Endothelial cell of umbilical vein (primary cell): Measurements from ENCODE around the gene NPAS1. TPM values are rescaled to one million over a fixed set of nuclear protein-coding genes. Genes with fewer than 3 reads are reported as not detected.

Experiments used
- BruUV-seq: library from RNA; stranded (reverse); fragments of 400-500 nt; replicated peaks from 2 replicates; lab custom pipeline; 2021; lab: Mats Ljungman, UMichigan
- CTCF ChIA-PET: fragments of 300-600, 350-600 bp; sonication (Branson Sonifier 250); formaldehyde crosslinking; loops from one replicate; lab custom pipeline; 2021; ENCODE audit warnings: antibody characterized with exemption, inconsistent platforms; lab: Charles Lee
- POLR2A ChIA-PET: fragments of 300-600, 350-600 bp; sonication (Branson Sonifier 250); formaldehyde crosslinking; loops from one replicate; lab custom pipeline; 2021; ENCODE audit warnings: antibody characterized with exemption, inconsistent platforms; lab: Charles Lee
- DNase-seq: peaks from one replicate; pipeline ENCODE4 v3.0.0-alpha.2; 2011; ENCODE audit warnings: low read depth, low spot score
- FAIRE-seq: peaks from 2 replicates; lab custom pipeline; 2011; peaks lifted over from hg19 to GRCh38; lab: Jason Lieb, UNC
- H2AFZ ChIP-seq: 2 replicates; pipeline ENCODE4 v1.6.0; 2012; ENCODE audit warnings: low read depth, low read length, control low read depth, inconsistent platforms
- H3K27ac ChIP-seq: 2 replicates; pipeline ENCODE4 v1.5.1; 2011; ENCODE audit warnings: low read depth, mild to moderate bottlenecking, control low read depth, low read length, moderate library complexity; ENCODE audit not compliant: insufficient read depth
- H3K27me3 ChIP-seq, 2 experiments: 2 replicates each; pipeline versions ENCODE4 v1.6.0 to v1.6.1; 2011; ENCODE audit warnings: low read length in 2 of 2, mixed read lengths in 1 of 2; ENCODE audit not compliant: control insufficient read depth in 2 of 2, insufficient read depth in 2 of 2
- H3K36me3 ChIP-seq, 2 experiments: 2 replicates in 1 of 2; 3 replicates in 1 of 2; pipeline ENCODE4 v1.5.1; 2011; ENCODE audit warnings: low read length in 2 of 2, mild to moderate bottlenecking in 1 of 2, moderate library complexity in 1 of 2; ENCODE audit not compliant: control insufficient read depth in 2 of 2, insufficient read depth in 2 of 2; ENCODE audit errors: extremely low read depth in 1 of 2
- H3K4me1 ChIP-seq: 3 replicates; pipeline ENCODE4 v1.5.1; 2011; ENCODE audit warnings: mild to moderate bottlenecking, low read length; ENCODE audit not compliant: control insufficient read depth, insufficient read depth; ENCODE audit errors: extremely low read depth
- H3K4me2 ChIP-seq: 2 replicates; pipeline ENCODE4 v1.6.1; 2011; ENCODE audit warnings: low read length, control low read depth, mixed read lengths; ENCODE audit not compliant: insufficient read depth
- H3K4me3 ChIP-seq, 3 experiments: fragments of 200-600 bp in 1 of 3; sonication (generic), shearing (Covaris generic) in 1 of 3; replicated peaks in 1 of 3; 2 replicates each; pipeline ENCODE4 v1.5.1; 2011 to 2016; ENCODE audit warnings: control low read depth in 3 of 3, low read length in 3 of 3, mild to moderate bottlenecking in 2 of 3, inconsistent platforms in 1 of 3, low read depth in 1 of 3, moderate library complexity in 1 of 3; ENCODE audit not compliant: insufficient read depth in 1 of 3
- H3K79me2 ChIP-seq: 2 replicates; pipeline ENCODE4 v1.6.0; 2012; ENCODE audit warnings: low read length, inconsistent platforms; ENCODE audit not compliant: control insufficient read depth, insufficient read depth
- H3K9ac ChIP-seq: replicated peaks from 2 replicates; pipeline ENCODE3; 2011; ENCODE audit warnings: low read length, control low read depth; ENCODE audit not compliant: insufficient read depth; ENCODE audit errors: extremely low read depth
- H3K9me1 ChIP-seq: replicated peaks from 3 replicates; pipeline ENCODE4 v1.6.0; 2011; ENCODE audit warnings: mild to moderate bottlenecking, low read length; ENCODE audit not compliant: control insufficient read depth, insufficient read depth; ENCODE audit errors: extremely low read depth
- H3K9me3 ChIP-seq: replicated peaks from 2 replicates; pipeline ENCODE4 v1.5.1; 2012; ENCODE audit warnings: low read length, inconsistent platforms; ENCODE audit not compliant: control insufficient read depth, insufficient read depth
- H4K20me1 ChIP-seq: replicated peaks from 2 replicates; pipeline ENCODE3; 2011; ENCODE audit warnings: mild to moderate bottlenecking, low read length; ENCODE audit not compliant: control insufficient read depth, insufficient read depth; ENCODE audit errors: extremely low read depth
- EZH2 ChIP-seq: IDR thresholded peaks from 2 replicates; pipeline ENCODE4 v1.6.1; 2012; ENCODE audit warnings: borderline replicate concordance, low read depth, mild to moderate bottlenecking, moderate library complexity, low read length, inconsistent platforms; ENCODE audit not compliant: severe bottlenecking
- FOS ChIP-seq: IDR thresholded peaks from 2 replicates; pipeline ENCODE4 v1.6.1; 2011; ENCODE audit warnings: mild to moderate bottlenecking, low read length, moderate library complexity, borderline replicate concordance; ENCODE audit not compliant: insufficient read depth
- GATA2 ChIP-seq: IDR thresholded peaks from 2 replicates; pipeline ENCODE4 v1.7.0; 2011; ENCODE audit warnings: low read depth, mild to moderate bottlenecking, moderate library complexity, mixed read lengths, low read length; ENCODE audit not compliant: insufficient read length, insufficient read depth
- JUN ChIP-seq: IDR thresholded peaks from 2 replicates; pipeline ENCODE4 v1.6.1; 2011; ENCODE audit warnings: borderline replicate concordance, low read depth; ENCODE audit not compliant: insufficient read length, insufficient read depth
- POLR2AphosphoS5 ChIP-seq: IDR thresholded peaks from 2 replicates; pipeline ENCODE4 v1.6.1; 2012; ENCODE audit warnings: low read depth, mild to moderate bottlenecking, control low read depth, low read length, moderate library complexity; ENCODE audit not compliant: insufficient read depth
- dilution Hi-C: fragments of 300-500 bp; cut with MboI; formaldehyde crosslinking; loops from one replicate; pipeline ENCODE4 v1.15.0; 2019; ENCODE audit warnings: low sequenced_read_pairs; ENCODE audit not compliant: extremely low pct_ligation_motif_present
- intact Hi-C: fragments of 100-400 bp; cut with micrococcal nuclease; formaldehyde crosslinking; loops from one replicate; pipeline ENCODE4 v1.10.0; 2022
- polyA plus RNA-seq, 4 experiments: library from polyadenylated mRNA; depleted of rRNA in 3 of 4; stranded (reverse) in 3 of 4; unstranded in 1 of 4; fragments of >200 nt; gene quantifications; 2 replicates each; pipeline versions ENCODE4 v1.2.1 to v1.2.3, GENCODE V29; 2011 to 2012; ENCODE audit warnings: missing spikeins in 1 of 4
- total RNA-seq: library from RNA; stranded (reverse); gene quantifications from 2 replicates; pipeline ENCODE4 v1.2.3, GENCODE V29; 2021

The NPAS1 gene
- total and polyA plus RNA-seq, 2 donors (not counting 3 experiments of a cell fraction or from before 2014, with no cell fraction given): 0.18 to 0.62 TPM

DNA sequence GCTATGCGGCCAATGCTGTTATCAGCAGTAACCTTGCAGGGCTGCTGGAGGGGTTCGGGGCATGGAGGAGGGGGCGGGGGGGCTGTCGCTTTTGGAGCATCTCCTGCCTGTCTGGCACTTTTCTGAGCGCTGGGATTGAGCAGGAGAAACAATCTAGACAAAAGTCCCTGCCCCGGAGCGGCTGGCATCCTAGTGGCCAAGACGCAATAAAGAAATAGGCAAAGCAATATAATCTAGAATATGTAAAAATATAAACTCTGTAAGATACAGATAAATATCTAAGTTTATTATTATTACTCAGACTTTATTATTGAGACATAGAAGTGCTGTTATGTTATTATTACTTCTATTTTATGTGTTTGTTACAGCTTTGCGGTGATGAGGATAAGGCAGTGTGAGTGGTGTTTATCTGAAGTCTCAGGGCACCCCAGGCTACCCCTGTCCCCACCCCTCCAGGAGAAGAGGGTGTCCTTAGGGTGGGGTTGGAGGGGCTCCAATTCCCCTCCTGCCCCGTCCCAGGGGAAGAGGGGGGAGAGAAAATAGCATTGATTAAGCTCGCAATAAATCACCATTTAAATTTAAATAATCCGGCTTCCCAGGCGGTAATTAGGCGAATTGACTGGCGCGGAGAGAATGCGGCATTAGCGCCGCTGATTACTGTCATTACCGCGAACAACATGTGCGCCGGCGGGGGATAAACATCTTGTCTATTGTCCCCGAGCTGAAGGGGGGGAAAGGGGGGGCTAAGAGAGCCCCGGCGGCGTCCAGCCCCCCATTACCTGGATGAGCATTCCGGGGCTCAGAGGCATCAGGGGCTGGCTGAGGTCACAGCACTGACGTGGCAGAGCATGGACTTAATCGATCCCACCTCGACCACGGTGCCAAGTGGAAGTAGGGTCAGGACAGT, 3.2 kb downstream of the NPAS1 start:
- peaks cover 38 to 48% of the 10 kb centered on the region in 2 experiments for H3K27me3 ChIP-seq
- no peaks in the 10 kb centered on the region for H3K9me1 ChIP-seq
- dilution Hi-C loops (no loop called here), intact Hi-C loops (no loop called here)
- no peaks in the 10 kb centered on the region for H4K20me1 ChIP-seq
- no peak overlapping the region for H3K4me3 ChIP-seq
- H3K9me3 ChIP-seq: no peaks in the 10 kb centered on the region
- no peak overlapping the region for H3K27ac ChIP-seq
- no peak for DNase-seq
- peaks cover 17% of the 10 kb centered on the region for H3K4me1 ChIP-seq
- no peak for TF ChIP-seq FOS
- peak; percentile 92 for TF ChIP-seq EZH2
- H3K36me3 ChIP-seq: no peaks in the 10 kb centered on the region
- no peak overlapping the region for H2AFZ ChIP-seq
- POLR2A ChIA-PET: no interaction called here
- CTCF ChIA-PET: interaction anchor here (0.8 to 3.5 kb wide), 5 partner anchors 10 to 85 kb away, joined by 3 to 29 read pairs (median 4); no protein-coding TSS in a partner anchor
- no peak overlapping the region for H3K4me2 ChIP-seq
- no TSS peak for BruUV-seq
- H3K9ac ChIP-seq: no peak overlapping the region
- no peaks in the 10 kb centered on the region for H3K79me2 ChIP-seq
- FAIRE-seq: no peak

DNA sequence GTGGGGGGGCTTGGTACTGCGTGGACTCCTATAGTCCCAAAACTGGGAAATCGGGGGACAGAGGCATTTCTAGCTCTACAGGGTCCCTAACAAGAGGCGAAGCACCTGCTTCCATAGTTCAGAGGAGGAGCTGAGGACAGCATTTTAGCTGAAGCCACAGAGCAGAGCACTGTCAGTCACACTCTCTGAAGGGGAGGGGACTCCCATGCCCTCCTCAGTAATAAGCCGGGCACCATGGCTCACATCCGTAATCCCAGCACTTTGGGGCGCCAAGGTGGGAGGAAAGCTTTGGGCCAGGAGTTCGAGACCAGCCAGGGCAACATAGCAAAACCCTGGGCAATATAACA, 3.8 kb downstream of the NPAS1 start:
- no peaks in the 10 kb centered on the region for H4K20me1 ChIP-seq
- no peak overlapping the region for H2AFZ ChIP-seq
- H3K9me3 ChIP-seq: no peaks in the 10 kb centered on the region
- ChIA-PET CTCF (interaction anchor here (1.0 to 3.5 kb wide), 2 partner anchors 10 to 11 kb away, joined by 3 to 29 read pairs; no protein-coding TSS in a partner anchor), POLR2A (no interaction called here)
- peaks cover 43 to 49% of the 10 kb centered on the region in 2 experiments for H3K27me3 ChIP-seq
- H3K27ac ChIP-seq: no peak overlapping the region
- H3K4me2 ChIP-seq: no peak overlapping the region
- intact Hi-C loops: no loop called here
- FAIRE-seq (no peak), DNase-seq (no peak)
- H3K4me1 ChIP-seq: peaks cover 17% of the 10 kb centered on the region
- H3K9me1 ChIP-seq: no peaks in the 10 kb centered on the region
- H3K36me3 ChIP-seq: no peaks in the 10 kb centered on the region
- H3K4me3 ChIP-seq: no peak overlapping the region
- H3K9ac ChIP-seq: no peak overlapping the region
- TF ChIP-seq POLR2AphosphoS5: no peak
- no peak for TF ChIP-seq FOS
- TF ChIP-seq JUN: no peak
- TF ChIP-seq GATA2: no peak
- TF ChIP-seq EZH2: peak; percentile 7
- BruUV-seq: no TSS peak
- dilution Hi-C loops: no loop called here
- no peaks in the 10 kb centered on the region for H3K79me2 ChIP-seq
